Epidermal melanocyte (primary cell): ENCODE measurements around the gene PSMD6.
A peak's percentile ranks its signal among the peaks of the same experiment; 100 is the strongest.

Experiments
- DNase-seq: peaks from one replicate; pipeline ENCODE4 v3.0.0; 2011; ENCODE audit warnings: low spot score; ENCODE audit not compliant: insufficient read length

Gene PSMD6

GRCh38 chr3:64009528-64009927, 13.8 kb downstream of the PSMD6 start:
- no peak for DNase-seq

- no peak for DNase-seq
These were observed 14.6 kb downstream of the PSMD6 start for GRCh38 chr3:64008487-64009351.

- DNase-seq, result no peak
These were observed 15.3 kb downstream of the PSMD6 start for GRCh38 chr3:64008017-64008416.

GRCh38 chr3:64003589-64003988, 19.7 kb downstream of the PSMD6 start:
- no peak for DNase-seq

GRCh38 chr3:64002233-64002632, 21.1 kb downstream of the PSMD6 start:
- no peak for DNase-seq

GRCh38 chr3:64000453-64001055, 22.7 kb downstream of the PSMD6 start:
- no peak for DNase-seq

GRCh38 chr3:63998852-63999754, 24.2 kb downstream of the PSMD6 start:
- no peak for DNase-seq

GRCh38 chr3:63995086-63995485, 28.2 kb downstream of the PSMD6 start:
- no peak for DNase-seq

- DNase-seq, result peak; percentile 73
These were observed 29.6 kb downstream of the PSMD6 start for GRCh38 chr3:63993653-63994079.

GRCh38 chr3:63992516-63993209, 30.6 kb downstream of the PSMD6 start:
- no peak for DNase-seq

- DNase-seq, result no peak
These were observed 31.6 kb downstream of the PSMD6 start for GRCh38 chr3:63991666-63992065.

GRCh38 chr3:63990733-63991132, 32.6 kb downstream of the PSMD6 start:
- DNase-seq, result no peak

- no peak for DNase-seq
These were observed 33.1 kb downstream of the PSMD6 start for GRCh38 chr3:63990204-63990603.

GRCh38 chr3:63988943-63989342, 34.4 kb downstream of the PSMD6 start:
- DNase-seq, result no peak

- DNase-seq, result no peak
These were observed 36.5 kb downstream of the PSMD6 start for GRCh38 chr3:63986831-63987230.

- no peak for DNase-seq
These were observed 37.1 kb downstream of the PSMD6 start for GRCh38 chr3:63986146-63986545.

GRCh38 chr3:63984391-63984790, 38.9 kb downstream of the PSMD6 start:
- no peak for DNase-seq

GRCh38 chr3:63981980-63982379, 41.3 kb downstream of the PSMD6 start:
- DNase-seq, result no peak

- DNase-seq, result no peak
These were observed 42.3 kb downstream of the PSMD6 start for GRCh38 chr3:63980830-63981498.

- no peak for DNase-seq
These were observed 43.3 kb downstream of the PSMD6 start for GRCh38 chr3:63980019-63980418.
